HG03460 (cell line): ENCODE measurements around the gene ANTXR1.

Experiments
- ATAC-seq: cut with Tn5 transposase; IDR thresholded peaks from one replicate; pipeline ENCODE4 v1.9.1; 2021; ENCODE audit not compliant: unreplicated experiment

The ANTXR1 gene

GRCh38 chr2:69013142-69013839 is at the start of gene ANTXR1:
TSS of gene ANTXR1 (plus strand) at chr2:69013179. CDS start at chr2:69013500, 321 bp downstream.
- ATAC-seq: no peak

GRCh38 chr2:68964282-68964681 is 48.7 kb upstream of the ANTXR1 start:
- ATAC-seq: no peak

- ATAC-seq: no peak
Measured at GRCh38 chr2:68968221-68968620, 44.8 kb upstream of the ANTXR1 start.

- no peak for ATAC-seq
Measured at GRCh38 chr2:68969736-68970490, 43.1 kb upstream of the ANTXR1 start.

GRCh38 chr2:68970566-68971265 is 42.3 kb upstream of the ANTXR1 start:
- ATAC-seq: no peak

- no peak for ATAC-seq
Measured at GRCh38 chr2:68971591-68972231, 41.3 kb upstream of the ANTXR1 start.

- ATAC-seq: no peak
Measured at GRCh38 chr2:68974251-68974650, 38.7 kb upstream of the ANTXR1 start, which contains the start of gene GKN1. TSS of gene GKN1 (plus strand) at chr2:68974636. CDS start at chr2:68974678, 42 bp downstream.

- ATAC-seq: no peak
Measured at GRCh38 chr2:68974946-68975665, 37.9 kb upstream of the ANTXR1 start.

GRCh38 chr2:68975844-68976243 is 37.1 kb upstream of the ANTXR1 start:
- no peak for ATAC-seq

- no peak for ATAC-seq
Measured at GRCh38 chr2:68977453-68977852, 35.5 kb upstream of the ANTXR1 start.

GRCh38 chr2:68978098-68978497 is 34.9 kb upstream of the ANTXR1 start:
- no peak for ATAC-seq

GRCh38 chr2:68980956-68981355 is 32.0 kb upstream of the ANTXR1 start:
- no peak for ATAC-seq

GRCh38 chr2:68987021-68987503 is 25.9 kb upstream of the ANTXR1 start:
- no peak for ATAC-seq

GRCh38 chr2:68989035-68989434 is 23.9 kb upstream of the ANTXR1 start:
- ATAC-seq: no peak

GRCh38 chr2:68992341-68992740 is 20.6 kb upstream of the ANTXR1 start:
- no peak for ATAC-seq

- no peak for ATAC-seq
Measured at GRCh38 chr2:68992933-68993332, 20.0 kb upstream of the ANTXR1 start.

- ATAC-seq: no peak
Measured at GRCh38 chr2:68993660-68994059, 19.3 kb upstream of the ANTXR1 start.

- no peak for ATAC-seq
Measured at GRCh38 chr2:68994864-68995263, 18.1 kb upstream of the ANTXR1 start.

GRCh38 chr2:68995916-68996315 is 17.1 kb upstream of the ANTXR1 start:
- no peak for ATAC-seq

GRCh38 chr2:68997401-68997800 is 15.6 kb upstream of the ANTXR1 start:
- no peak for ATAC-seq
